Immature natural killer cell (primary cell): Measurements from ENCODE around the gene LYRM9. TPM values are rescaled to one million over a fixed set of nuclear protein-coding genes. Genes with fewer than 3 reads are reported as not detected.
"Not testable (repeated sequence)": the region's sequence is repeated elsewhere in the genome, so short reads cannot be mapped to it uniquely, and the experiment has no call there.

ENCODE experiments used
- DNase-seq, 3 donors: peaks; one replicate each; pipeline ENCODE4 v3.0.0; 2022; ENCODE audit warnings: mixed read lengths in 1 of 3
- H3K27ac Mint-ChIP-seq, 6 donors: one replicate each; pipeline ENCODE4 v1.8.0; 2020; ENCODE audit warnings: mixed read lengths in 6 of 6, mild to moderate bottlenecking in 5 of 6, inconsistent platforms in 4 of 6, moderate library complexity in 3 of 6
- H3K27me3 Mint-ChIP-seq, 3 donors: one replicate each; pipeline ENCODE4 v1.8.0; 2020 to 2021; ENCODE audit warnings: low read depth in 3 of 3, mild to moderate bottlenecking in 3 of 3, mixed read lengths in 3 of 3, moderate library complexity in 3 of 3, inconsistent platforms in 1 of 3
- H3K36me3 Mint-ChIP-seq, 3 donors: one replicate each; pipeline ENCODE4 v1.8.0; 2020; ENCODE audit warnings: mixed read lengths in 3 of 3, inconsistent platforms in 2 of 3, mild to moderate bottlenecking in 2 of 3
- H3K4me1 Mint-ChIP-seq, 2 donors: one replicate each; pipeline ENCODE4 v1.8.0; 2020; ENCODE audit warnings: inconsistent platforms in 2 of 2, mild to moderate bottlenecking in 2 of 2, mixed read lengths in 2 of 2, moderate library complexity in 1 of 2
- H3K4me3 Mint-ChIP-seq, 5 donors: one replicate each; pipeline ENCODE4 v1.8.0; 2020; ENCODE audit warnings: mild to moderate bottlenecking in 5 of 5, mixed read lengths in 5 of 5, inconsistent platforms in 3 of 5, moderate library complexity in 3 of 5
- H3K9me3 Mint-ChIP-seq, 6 donors: one replicate each; pipeline ENCODE4 v1.8.0; 2020; ENCODE audit warnings: mild to moderate bottlenecking in 6 of 6, mixed read lengths in 6 of 6, inconsistent platforms in 4 of 6, moderate library complexity in 3 of 6
- polyA plus RNA-seq, 3 donors: library from polyadenylated mRNA; unstranded; fragments of 300-500 nt; fragmentation: Illumina TruSeq; gene quantifications; one replicate each; pipeline ENCODE4 v1.2.3, GENCODE V29; 2021

LYRM9 gene
- polyA plus RNA-seq, 3 donors from 2014 or later: 9.2 to 11.1 (median 10.3) TPM

- H3K4me1 Mint-ChIP-seq: no peaks in the 10 kb centered on the region
- no peaks in the 10 kb centered on the region for H3K27me3 Mint-ChIP-seq
- no peak overlapping the region for H3K27ac Mint-ChIP-seq
- H3K36me3 Mint-ChIP-seq: no peaks in the 10 kb centered on the region
- no peak overlapping the region for H3K4me3 Mint-ChIP-seq
- DNase-seq: no peak
- no peaks in the 10 kb centered on the region for H3K9me3 Mint-ChIP-seq
Measured at GRCh38 chr17:27919079-27919478, 25.9 kb upstream of the LYRM9 start.

GRCh38 chr17:27918498-27918897, 25.3 kb upstream of the LYRM9 start:
- Mint-ChIP-seq H3K36me3 (no peaks in the 10 kb centered on the region), H3K27ac (no peak overlapping the region), H3K9me3 (no peaks in the 10 kb centered on the region), H3K4me3 (no peak overlapping the region), H3K4me1 (no peaks in the 10 kb centered on the region), H3K27me3 (no peaks in the 10 kb centered on the region)
- no peak for DNase-seq

GRCh38 chr17:27917000-27917399, 23.8 kb upstream of the LYRM9 start:
- no peak for DNase-seq
- Mint-ChIP-seq H3K4me1 (no peaks in the 10 kb centered on the region), H3K4me3 (no peak overlapping the region), H3K36me3 (no peaks in the 10 kb centered on the region), H3K27ac (no peak overlapping the region), H3K9me3 (peaks cover 0 to 3% (median 0%) of the 10 kb centered on the region in 6 donors), H3K27me3 (peaks cover 0 to 7% (median 0%) of the 10 kb centered on the region in 3 donors)

GRCh38 chr17:27915709-27916108, 22.5 kb upstream of the LYRM9 start:
- no peak for DNase-seq
- no peak overlapping the region for H3K27ac Mint-ChIP-seq
- H3K4me1 Mint-ChIP-seq: no peaks in the 10 kb centered on the region
- H3K36me3 Mint-ChIP-seq: no peaks in the 10 kb centered on the region
- H3K27me3 Mint-ChIP-seq: peaks cover 0 to 8% (median 2%) of the 10 kb centered on the region in 3 donors
- H3K4me3 Mint-ChIP-seq: no peak overlapping the region
- peaks cover 0 to 3% (median 0%) of the 10 kb centered on the region in 6 donors for H3K9me3 Mint-ChIP-seq

- no peak for DNase-seq
- H3K4me3 Mint-ChIP-seq: no peak overlapping the region
- H3K27me3 Mint-ChIP-seq: peaks cover 0 to 10% (median 2%) of the 10 kb centered on the region in 3 donors
- H3K36me3 Mint-ChIP-seq: no peaks in the 10 kb centered on the region
- no peaks in the 10 kb centered on the region for H3K4me1 Mint-ChIP-seq
- no peak overlapping the region for H3K27ac Mint-ChIP-seq
- peaks cover 0 to 3% (median 0%) of the 10 kb centered on the region in 6 donors for H3K9me3 Mint-ChIP-seq
Measured at GRCh38 chr17:27914382-27914781, 21.2 kb upstream of the LYRM9 start.

GRCh38 chr17:27912964-27913363, 19.8 kb upstream of the LYRM9 start:
- DNase-seq: no peak
- peaks cover 0 to 3% (median 0%) of the 10 kb centered on the region in 6 donors for H3K9me3 Mint-ChIP-seq
- no peaks in the 10 kb centered on the region for H3K36me3 Mint-ChIP-seq
- peak overlapping the region in 2 of 6 donors; percentile 7 to 22 for H3K27ac Mint-ChIP-seq
- H3K4me3 Mint-ChIP-seq: no peak overlapping the region
- H3K27me3 Mint-ChIP-seq: peaks cover 0 to 10% (median 5%) of the 10 kb centered on the region in 3 donors
- H3K4me1 Mint-ChIP-seq: no peaks in the 10 kb centered on the region

- not testable (repeated sequence) for H3K9me3 Mint-ChIP-seq, H3K36me3 Mint-ChIP-seq, H3K4me3 Mint-ChIP-seq, H3K27ac Mint-ChIP-seq, DNase-seq, H3K4me1 Mint-ChIP-seq
- peaks cover 0 to 10% (median 5%) of the 10 kb centered on the region in 3 donors for H3K27me3 Mint-ChIP-seq
Measured at GRCh38 chr17:27912299-27912698, 19.1 kb upstream of the LYRM9 start.

- H3K27me3 Mint-ChIP-seq: peaks cover 5 to 20% (median 5%) of the 10 kb centered on the region in 3 donors
- no peak overlapping the region for H3K27ac Mint-ChIP-seq
- no peak for DNase-seq
- no peak overlapping the region for H3K4me3 Mint-ChIP-seq
- H3K36me3 Mint-ChIP-seq: peaks cover 0 to 4% (median 0%) of the 10 kb centered on the region in 3 donors
- no peaks in the 10 kb centered on the region for H3K4me1 Mint-ChIP-seq
- H3K9me3 Mint-ChIP-seq: peaks cover 0 to 3% (median 0%) of the 10 kb centered on the region in 6 donors
Measured at GRCh38 chr17:27907976-27908558, 14.9 kb upstream of the LYRM9 start.

GRCh38 chr17:27906623-27907022, 13.5 kb upstream of the LYRM9 start:
- Mint-ChIP-seq H3K9me3 (no peaks in the 10 kb centered on the region), H3K4me3 (no peak overlapping the region), H3K27me3 (peaks cover 5 to 20% (median 5%) of the 10 kb centered on the region in 3 donors), H3K36me3 (peaks cover 0 to 4% (median 0%) of the 10 kb centered on the region in 3 donors), H3K27ac (no peak overlapping the region), H3K4me1 (no peaks in the 10 kb centered on the region)
- DNase-seq: no peak

- Mint-ChIP-seq H3K9me3 (no peaks in the 10 kb centered on the region), H3K27ac (no peak overlapping the region), H3K4me1 (no peaks in the 10 kb centered on the region), H3K27me3 (peaks cover 5 to 20% (median 5%) of the 10 kb centered on the region in 3 donors), H3K4me3 (no peak overlapping the region), H3K36me3 (peaks cover 0 to 4% (median 0%) of the 10 kb centered on the region in 3 donors)
- no peak for DNase-seq
Measured at GRCh38 chr17:27906226-27906580, 13.0 kb upstream of the LYRM9 start.

GRCh38 chr17:27905447-27906225, 12.5 kb upstream of the LYRM9 start:
- Mint-ChIP-seq H3K9me3 (no peaks in the 10 kb centered on the region), H3K36me3 (peaks cover 0 to 4% (median 0%) of the 10 kb centered on the region in 3 donors), H3K4me3 (no peak overlapping the region), H3K27ac (no peak overlapping the region), H3K27me3 (peaks cover 3 to 18% (median 5%) of the 10 kb centered on the region in 3 donors), H3K4me1 (no peaks in the 10 kb centered on the region)
- DNase-seq: no peak

GRCh38 chr17:27904534-27905446, 11.6 kb upstream of the LYRM9 start:
- no peaks in the 10 kb centered on the region for H3K9me3 Mint-ChIP-seq
- H3K36me3 Mint-ChIP-seq: peaks cover 0 to 4% (median 0%) of the 10 kb centered on the region in 3 donors
- no peak for DNase-seq
- no peak overlapping the region for H3K27ac Mint-ChIP-seq
- peaks cover 3 to 16% (median 5%) of the 10 kb centered on the region in 3 donors for H3K27me3 Mint-ChIP-seq
- H3K4me3 Mint-ChIP-seq: no peak overlapping the region
- H3K4me1 Mint-ChIP-seq: no peaks in the 10 kb centered on the region

GRCh38 chr17:27904114-27904513, 10.9 kb upstream of the LYRM9 start:
- no peaks in the 10 kb centered on the region for H3K9me3 Mint-ChIP-seq
- no peak overlapping the region for H3K27ac Mint-ChIP-seq
- H3K4me3 Mint-ChIP-seq: no peak overlapping the region
- H3K27me3 Mint-ChIP-seq: peaks cover 2 to 16% (median 5%) of the 10 kb centered on the region in 3 donors
- DNase-seq: no peak
- peaks cover 0 to 4% (median 0%) of the 10 kb centered on the region in 3 donors for H3K36me3 Mint-ChIP-seq
- H3K4me1 Mint-ChIP-seq: no peaks in the 10 kb centered on the region
